ENCODE data around the gene NHLRC2.
"Not testable (repeated sequence)": the region's sequence is repeated elsewhere in the genome, so short reads cannot be mapped to it uniquely, and the experiment has no call there.

Gene NHLRC2, protein sequence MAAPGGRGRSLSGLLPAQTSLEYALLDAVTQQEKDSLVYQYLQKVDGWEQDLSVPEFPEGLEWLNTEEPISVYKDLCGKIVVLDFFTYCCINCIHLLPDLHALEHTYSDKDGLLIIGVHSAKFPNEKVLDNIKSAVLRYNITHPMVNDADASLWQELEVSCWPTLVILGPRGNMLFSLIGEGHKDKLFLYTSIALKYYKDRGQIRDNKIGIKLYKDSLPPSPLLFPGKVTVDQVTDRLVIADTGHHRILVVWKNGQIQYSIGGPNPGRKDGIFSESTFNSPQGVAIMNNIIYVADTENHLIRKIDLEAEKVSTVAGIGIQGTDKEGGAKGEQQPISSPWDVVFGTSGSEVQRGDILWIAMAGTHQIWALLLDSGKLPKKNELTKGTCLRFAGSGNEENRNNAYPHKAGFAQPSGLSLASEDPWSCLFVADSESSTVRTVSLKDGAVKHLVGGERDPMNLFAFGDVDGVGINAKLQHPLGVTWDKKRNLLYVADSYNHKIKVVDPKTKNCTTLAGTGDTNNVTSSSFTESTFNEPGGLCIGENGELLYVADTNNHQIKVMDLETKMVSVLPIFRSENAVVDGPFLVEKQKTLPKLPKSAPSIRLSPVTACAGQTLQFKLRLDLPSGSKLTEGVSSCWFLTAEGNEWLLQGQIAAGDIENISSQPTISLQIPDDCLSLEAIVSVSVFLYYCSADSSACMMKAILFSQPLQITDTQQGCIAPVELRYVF

DNA sequence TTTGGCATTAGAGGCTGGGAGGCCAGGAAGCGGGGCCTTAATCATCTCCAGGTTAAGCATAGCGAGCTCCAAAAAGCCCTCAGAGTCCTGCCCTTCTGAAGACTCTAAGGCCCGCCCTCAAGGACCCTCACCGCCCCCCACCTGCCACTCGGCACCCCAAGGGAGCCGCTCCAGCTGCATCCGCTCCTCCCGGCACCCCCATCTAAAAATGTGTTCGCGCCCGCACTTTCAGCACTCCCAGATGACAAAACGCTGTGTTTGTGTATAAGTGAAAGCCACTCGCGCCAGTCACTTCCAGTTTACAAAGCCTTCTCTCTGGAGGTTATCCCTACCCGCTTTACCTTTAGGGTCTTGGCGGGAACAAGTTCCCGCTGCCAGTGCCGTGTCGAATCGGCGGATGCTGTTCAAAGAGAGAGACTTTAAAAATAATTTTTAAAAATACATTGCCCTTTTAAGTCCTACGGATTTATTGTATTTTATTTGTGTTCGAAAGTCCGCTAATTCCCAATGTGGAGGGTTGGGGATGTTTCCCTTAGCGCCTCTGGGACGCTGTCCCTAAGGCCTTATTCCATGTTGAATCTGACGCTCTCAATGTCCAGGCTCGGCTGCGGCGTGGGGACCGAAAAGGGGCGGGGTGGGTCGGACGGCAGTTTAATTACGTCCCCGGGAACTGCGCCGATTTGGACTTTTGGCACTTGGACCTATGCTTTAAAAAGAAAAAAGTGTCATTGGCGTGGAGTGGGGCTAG lies at the start of gene NHLRC2, which contains the start of gene DCLRE1A:
TSS of gene NHLRC2 (plus strand) at position 649 of the 748 bp plus-strand sequence. CDS start 212 bp downstream, outside the sequence.
TSS of gene DCLRE1A (minus strand) at position 70 of the 748 bp plus-strand sequence. CDS start 900 bp downstream, outside the sequence.
- DNase-seq = peak; percentile 78

DNA sequence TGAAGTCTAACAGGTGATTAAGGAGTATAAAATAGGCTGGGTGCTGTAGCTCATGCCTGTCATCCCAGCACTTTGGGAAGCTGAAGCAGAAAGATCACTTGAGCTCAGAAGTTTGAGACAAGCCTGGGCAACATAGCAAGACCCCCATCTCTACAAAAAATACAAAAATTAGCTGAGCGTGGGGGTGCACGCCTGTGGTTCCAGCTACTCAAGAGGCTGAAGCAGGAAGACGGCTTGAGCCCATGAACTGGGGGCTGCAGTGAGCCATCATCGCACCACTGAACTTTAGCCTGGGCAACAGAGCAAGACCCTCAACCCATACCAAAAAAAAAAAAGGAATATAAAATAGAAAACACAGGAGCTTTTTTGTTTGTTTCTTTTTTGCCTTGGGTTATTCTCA lies 48.0 kb upstream of the NHLRC2 start:
- no peak for DNase-seq

DNA sequence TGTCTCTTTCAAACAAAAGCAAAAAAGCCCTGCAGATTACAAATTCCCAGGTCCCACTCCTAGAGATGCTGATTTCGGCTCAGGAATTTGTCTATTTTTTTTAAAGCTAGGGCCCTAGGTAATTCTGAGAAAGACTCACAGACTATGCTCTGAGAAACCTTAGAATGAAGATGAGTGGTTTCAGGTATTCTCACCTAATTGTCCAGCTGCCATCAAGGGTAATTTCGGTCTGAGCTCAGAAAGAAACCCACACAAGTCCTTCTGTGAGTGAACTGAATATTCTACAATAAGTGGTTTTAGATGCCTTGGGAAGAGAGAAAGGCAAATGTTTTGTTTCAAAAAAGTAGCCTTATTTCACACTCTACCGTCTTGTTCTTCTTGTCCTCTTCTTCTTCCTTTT lies 46.3 kb upstream of the NHLRC2 start:
- no peak for DNase-seq

DNA sequence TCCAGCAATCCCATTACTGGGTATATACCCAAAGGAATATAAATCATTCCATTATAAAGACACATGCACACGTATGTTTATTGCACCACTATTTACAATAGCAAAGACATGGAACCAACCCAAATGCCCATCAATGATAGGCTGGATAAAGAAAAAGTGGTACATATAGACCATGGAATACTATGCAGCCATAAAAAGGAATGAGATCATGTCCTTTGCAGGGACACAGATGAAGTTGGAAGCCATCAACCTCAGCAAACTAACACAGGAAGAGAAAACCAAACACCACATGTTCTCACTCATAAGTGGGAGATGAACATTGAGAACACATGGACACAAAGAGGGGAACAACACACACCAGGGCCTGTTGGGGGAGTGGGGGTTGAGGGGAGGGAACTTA lies 39.8 kb upstream of the NHLRC2 start:
- DNase-seq = not testable (repeated sequence)

DNA sequence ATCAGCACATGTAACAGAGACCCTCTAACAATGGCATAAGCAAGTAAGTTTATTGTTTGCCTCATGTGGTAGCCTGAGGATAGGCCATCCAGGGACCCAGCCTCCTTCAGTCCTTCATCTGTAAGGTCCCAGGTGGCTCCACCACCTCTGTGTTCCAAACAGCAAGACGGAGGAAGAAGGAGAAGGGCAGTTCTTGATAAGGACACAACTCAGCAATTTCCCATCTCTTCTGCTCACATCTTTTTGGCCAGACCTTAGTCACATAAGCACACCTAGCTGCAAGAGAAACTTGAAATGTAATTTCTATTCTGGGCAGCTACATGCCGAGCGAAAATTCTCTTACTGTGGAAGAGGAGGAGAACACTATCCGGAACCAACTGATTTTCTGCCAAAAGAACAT lies 34.5 kb upstream of the NHLRC2 start:
- DNase-seq = no peak

DNA sequence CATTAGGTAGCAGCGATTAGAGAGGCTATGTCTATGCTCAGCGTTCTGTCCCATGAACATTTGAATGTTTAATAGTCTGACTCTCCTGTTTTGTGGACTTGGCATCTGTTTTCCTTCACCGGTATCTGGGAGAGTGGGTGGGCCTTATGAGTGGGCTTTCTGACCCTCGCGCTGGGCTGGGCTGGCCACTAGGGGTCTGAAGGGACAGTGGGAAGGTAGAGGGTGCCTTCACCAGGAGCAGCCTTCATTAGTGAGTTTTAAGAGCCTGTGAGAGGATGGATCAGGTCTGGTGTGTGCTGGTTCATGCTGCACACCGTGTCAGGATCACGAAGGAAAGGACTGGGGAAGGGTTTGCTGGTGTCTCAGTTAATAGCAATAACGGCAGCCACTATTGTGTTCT lies 34.0 kb upstream of the NHLRC2 start:
- no peak for DNase-seq

DNA sequence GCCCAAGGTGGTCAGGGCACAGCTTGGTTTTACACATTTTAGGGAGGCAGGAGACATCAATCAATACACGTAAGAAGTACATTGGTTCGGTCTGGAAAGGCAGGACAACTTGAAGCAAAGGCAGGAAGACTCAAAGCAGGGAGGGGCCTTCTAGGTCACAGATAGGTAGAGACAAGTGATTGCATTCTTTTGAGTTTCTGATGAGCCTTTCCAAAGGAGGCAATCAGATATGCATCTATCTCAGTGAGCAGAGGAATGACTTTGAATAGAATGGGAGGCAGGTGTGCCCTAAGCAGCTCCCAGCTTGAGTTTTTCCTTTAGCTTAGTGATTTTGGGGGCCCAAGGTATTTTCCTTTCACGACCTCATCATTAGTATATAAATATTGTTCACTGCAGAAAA lies 33.2 kb upstream of the NHLRC2 start:
- DNase-seq = not testable (repeated sequence)

DNA sequence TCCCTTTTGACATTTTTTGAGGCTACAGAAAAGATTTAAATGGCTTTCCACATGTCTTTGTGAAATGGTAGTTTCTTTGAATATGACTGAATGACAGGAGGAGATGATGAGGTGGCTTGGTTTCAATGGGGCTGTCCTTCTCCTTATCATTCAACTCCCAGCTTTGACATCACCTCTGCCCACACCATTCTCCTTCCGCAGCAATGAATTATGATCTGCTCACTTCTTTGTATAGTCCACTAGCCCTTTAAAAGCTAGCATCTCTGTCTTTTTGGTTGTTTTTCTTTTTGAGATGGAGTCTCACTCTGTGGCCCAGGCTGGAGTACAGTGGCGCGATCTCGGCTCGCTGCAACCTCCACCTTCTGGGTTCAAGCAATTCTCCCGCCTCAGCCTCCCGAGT lies 32.3 kb upstream of the NHLRC2 start:
- no peak for DNase-seq

DNA sequence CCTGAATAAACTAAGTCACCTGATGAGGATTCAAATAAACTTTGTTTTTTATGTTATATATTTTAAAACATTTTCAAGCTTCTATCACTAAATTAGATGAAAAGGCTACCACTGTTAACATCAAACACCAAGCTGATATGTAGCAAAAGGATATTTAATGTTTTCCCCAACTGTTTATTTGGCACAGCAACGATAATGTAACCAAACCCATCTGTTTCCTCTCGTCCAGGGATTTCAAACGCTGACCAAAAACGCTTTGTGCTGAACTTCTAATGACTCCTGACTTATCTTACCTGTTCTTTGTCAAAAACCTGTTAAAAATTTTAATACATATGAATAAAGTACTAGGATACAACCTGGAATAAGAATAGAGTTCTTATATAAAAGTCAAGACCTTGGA lies 31.1 kb upstream of the NHLRC2 start:
- DNase-seq = no peak

DNA sequence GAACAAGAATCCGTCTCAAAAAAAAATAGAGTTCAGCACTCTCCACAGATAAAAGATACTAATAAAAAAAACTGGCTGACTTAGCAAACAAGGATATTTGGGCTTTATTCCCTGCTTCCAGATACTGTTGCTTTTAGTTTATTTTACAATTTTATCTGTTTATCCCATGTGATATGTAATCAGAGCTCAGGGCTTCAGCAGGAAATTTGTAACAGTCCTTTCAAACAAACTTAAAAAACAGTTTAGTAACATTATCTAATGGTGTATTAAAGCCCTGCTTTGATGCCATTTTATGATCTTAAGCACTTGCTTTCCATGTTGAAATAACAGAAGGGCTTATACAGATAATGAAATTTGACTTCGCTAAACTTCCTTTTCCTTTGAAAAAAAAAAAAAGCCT lies 28.7 kb upstream of the NHLRC2 start:
- DNase-seq = no peak

DNA sequence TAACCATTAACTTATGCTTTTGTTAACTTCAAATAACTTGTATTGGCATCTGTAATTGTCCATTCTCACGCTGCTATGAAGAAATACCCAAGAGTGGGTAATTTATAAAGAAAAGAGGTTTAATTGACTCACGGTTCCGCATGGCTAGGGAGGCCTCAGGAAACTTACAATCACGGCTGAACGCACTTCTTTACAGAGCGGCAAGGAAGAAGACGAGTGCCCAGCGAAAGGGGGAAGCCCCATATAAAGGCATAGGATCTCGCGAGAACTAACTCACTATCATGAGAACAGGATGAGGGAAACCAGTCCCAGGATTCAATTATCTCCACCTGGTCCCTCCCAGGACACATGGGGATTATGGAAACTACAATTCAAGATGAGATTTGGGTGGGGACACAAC lies 25.9 kb upstream of the NHLRC2 start:
- DNase-seq = not testable (repeated sequence)

DNA sequence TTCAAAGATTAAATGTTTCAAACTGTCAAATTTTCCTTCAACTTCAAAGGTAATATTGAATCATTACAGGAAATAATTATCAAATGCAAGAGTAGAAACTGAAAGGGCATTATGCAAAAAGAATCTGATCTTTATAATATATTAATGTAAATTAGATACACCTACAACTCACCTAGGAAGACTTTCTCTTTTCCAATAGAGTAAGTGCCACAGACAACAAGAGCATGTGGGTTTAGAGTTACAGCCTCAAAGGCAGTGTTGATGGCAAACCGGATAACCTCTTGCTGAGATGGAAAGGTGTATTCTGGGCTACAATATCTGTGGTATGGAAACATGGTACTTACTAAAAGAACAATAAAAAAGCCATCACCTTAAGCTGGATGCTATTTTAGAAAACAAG lies 12.3 kb upstream of the NHLRC2 start:
- no peak for DNase-seq

DNA sequence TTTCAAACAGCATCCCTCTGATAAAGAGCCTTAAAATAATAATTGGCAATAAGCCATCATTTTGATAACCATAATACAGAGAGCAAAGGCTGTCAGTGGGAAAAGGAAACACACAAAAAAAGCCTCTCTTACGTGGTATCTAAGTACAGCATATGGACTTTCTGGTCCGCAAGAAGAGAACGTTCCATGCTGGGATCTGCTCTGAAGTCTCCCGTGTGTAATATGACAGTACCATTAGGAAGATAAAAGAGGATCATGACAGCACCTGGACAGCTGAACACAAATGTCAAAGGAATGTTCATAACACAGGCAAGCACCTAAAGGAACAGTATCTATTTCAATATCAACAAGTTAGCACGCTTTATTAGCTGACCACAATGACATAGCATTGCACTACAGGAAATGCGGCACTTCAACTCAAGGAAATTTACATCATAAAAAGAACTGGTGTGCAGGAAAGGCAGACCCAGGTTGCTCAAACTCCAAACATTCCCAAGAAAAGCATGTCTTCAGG lies 10.4 kb upstream of the NHLRC2 start:
- no peak for DNase-seq

DNA sequence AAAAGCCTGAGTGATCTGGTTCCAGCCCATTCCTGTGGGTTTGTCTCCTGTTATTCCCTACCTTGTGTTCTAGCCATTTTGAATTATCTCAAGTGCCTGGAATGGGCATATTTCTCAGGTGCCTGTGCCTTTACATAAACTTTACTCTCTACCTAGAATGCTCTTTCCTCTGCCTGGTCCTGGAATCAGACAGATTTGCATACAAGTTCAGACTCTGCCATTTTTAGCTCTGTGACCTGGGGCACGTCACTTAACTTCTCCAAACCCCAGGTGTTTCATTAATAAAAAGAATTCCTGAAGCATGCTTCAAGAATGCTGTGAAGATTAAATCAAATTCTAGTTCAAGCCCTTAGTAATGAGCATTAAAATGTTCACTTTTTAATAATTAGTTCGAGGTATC lies 8.4 kb upstream of the NHLRC2 start:
- DNase-seq = no peak

DNA sequence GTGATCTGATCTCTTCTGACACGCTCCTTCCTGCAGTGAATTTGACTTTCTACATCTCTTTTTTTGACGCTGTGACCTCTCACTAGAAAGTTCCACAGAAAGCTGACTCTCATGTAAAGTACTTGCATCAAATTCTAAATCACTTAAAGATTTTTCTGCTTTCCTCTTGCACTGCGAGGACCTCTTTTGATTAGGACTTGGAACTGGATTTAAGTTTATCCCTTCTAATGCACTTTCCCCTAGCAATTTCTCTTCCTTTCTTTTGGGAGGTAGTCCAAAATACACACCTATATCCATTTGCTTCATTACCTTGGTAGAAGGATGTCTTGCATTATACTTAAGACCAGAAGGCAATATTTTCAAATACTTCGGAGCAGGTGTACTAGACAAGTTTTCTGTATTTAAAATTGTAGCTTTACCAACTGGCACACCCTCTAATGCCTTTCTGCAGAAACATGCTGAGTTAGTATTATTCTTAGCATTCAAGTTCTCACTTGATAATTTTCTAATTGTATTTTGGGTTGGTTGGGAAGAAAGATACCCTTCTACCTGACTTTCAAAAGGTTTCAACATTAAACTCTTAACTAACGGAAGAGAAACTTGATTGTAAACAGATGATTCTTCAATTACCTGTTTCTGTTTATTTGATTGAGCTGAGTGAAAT lies 5.2 kb upstream of the NHLRC2 start:
- no peak for DNase-seq

DNA sequence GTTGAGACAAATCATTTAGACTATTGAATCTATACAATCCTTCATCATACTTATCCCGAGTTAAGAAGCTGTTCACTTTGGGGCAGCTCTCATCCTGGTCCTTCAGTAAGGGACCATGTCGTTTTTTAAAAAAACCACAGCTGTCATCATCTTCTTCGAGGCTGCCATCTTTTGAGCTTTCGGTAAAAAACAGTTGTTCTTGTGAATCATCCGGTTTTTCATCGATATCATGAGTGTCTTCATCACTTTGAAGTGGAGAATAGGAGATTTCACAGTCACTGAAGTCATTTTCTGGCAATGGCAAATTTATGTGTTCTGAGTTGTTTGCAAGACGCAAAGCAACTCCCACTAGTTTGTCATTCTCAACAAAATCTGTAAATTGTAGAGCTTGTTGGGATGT lies 4.5 kb upstream of the NHLRC2 start:
- no peak for DNase-seq

DNA sequence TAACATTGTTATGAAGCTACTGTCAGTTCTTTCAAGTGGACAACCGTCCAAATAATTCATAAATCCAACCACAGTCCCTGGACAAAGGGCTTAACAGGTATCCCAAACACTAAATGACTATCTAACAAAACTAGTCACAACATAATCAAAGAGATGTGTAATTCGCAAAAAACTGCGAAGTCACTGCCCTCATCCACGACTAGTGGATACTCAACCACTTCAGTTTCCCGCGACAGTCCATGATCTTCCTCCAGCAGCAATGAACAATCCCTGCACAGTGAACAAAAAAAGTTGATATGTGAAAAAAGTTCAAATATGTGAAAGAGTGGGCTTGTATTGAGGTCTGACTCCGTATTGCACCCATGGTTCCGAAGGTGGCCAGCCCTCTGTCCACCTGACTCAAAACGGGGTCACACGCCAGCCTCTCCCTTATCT lies 866 bp upstream of the NHLRC2 start:
- DNase-seq = peak; percentile 17

DNA sequence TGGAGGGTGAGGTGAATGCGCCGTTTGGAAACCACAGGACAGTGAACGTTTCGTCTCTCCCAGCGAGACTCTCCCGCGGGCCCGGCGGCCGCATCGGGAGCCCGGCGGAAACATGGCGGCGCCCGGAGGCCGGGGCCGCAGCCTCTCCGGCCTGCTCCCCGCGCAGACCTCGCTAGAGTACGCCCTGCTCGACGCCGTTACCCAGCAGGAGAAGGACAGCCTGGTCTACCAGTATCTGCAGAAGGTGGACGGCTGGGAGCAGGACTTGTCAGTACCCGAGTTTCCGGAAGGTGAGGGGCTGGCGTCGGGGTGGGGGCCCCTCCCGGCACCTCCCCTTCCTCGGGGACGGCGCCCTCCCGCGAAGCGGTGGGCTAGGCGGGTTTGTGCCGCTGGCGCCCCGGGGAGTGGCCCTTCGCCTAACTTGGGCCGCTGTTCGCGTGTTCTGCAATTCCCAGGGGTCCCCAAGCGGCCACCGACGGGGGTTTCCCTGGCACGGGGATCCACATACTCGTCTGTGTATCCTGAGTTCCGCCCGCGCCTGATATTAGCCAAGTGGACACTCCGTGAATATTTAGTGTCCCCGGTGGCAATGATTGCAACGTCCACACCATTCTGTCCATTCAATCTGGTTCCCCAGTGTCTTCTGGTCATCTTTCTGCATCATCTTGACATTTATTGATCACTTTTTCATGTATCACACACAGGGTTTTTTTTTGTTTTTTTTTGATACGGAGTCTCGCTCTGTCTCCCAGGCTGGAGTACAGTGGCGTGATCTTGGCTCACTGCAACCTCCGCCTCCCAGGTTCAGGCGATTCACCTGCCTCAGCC lies 514 bp downstream of the NHLRC2 start:
- DNase-seq = peak; percentile 51

DNA sequence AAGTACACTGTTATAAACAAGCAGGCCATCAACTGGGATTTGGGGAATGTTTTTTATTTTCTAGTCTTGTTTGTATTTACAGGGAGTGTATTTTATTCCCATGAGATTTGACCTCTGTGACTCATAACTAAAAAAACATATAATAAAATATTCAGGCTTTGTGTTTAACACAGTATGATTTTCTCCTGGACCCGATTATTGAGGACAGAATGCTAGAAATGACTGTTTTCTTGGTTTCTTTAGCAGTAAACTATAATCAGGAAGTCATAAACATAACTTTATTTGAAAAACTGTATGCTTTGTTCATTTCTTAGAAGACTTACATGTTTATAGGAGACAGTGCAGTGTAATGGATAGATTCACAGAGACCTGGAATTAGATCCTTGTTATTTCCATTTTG lies 2.1 kb downstream of the NHLRC2 start:
- no peak for DNase-seq

DNA sequence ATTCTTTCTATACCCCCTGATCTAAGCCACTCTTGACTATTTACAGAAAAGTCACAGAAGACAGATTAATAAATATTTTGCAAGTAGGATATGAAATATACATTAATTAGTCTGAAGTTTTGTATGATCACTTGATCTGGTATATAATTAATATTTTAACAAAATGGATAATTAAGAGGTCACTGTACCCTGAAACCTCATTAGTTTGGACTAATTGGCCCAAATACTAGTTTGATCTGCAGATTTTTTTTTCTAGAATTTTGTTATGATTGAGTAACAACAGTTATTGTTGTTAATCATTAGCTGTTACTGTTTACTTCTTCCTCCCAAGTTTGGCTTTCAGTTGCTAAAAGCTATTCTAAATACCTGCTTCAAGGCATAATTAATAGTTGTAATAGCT lies 2.7 kb downstream of the NHLRC2 start:
- no peak for DNase-seq

DNA sequence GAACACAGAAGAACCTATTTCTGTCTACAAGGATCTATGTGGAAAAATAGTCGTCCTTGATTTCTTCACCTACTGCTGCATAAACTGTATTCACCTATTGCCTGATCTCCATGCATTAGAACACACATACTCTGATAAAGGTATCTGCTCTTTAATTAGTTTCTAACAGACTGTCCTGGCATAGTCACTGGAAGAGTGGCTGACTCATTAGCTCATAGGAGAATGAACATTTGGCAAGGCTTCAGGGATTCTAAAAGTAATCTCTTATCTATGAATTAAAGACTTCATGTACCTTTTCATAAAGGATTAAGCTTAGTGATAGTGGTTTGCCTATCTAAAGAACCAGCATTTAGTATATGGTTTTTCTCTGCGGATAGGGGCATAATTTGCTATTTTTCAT lies 4.1 kb downstream of the NHLRC2 start:
- DNase-seq = no peak

DNA sequence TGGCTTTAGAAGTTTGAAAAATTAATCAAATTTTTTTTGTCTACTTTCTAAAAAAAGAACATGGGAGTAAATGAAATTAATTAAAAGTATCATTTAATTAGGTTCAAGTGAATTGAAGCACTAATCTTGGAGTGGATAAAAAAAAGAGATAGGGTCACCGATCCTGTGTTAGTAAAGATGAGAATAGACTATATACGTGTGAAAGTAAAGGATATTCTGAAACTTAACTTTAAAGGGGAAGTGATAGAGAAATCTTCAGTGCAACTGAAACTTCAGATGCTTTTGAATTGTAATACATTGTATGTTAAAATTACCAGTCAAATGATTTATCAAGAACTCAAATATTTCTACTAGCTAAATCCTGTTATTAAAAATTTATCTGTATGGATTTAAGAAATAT lies 4.8 kb downstream of the NHLRC2 start:
- DNase-seq = no peak
